HL-60 (cell line): ENCODE results near the gene KLHL20.

ENCODE experiments used
- CTCF ChIP-seq: IDR thresholded peaks from one replicate; pipeline ENCODE4 v1.5.1; 2011; ENCODE audit warnings: low read length, control low read depth, inconsistent platforms; ENCODE audit not compliant: insufficient read depth
- GABPA ChIP-seq: IDR thresholded peaks from 2 replicates; pipeline ENCODE4 v1.6.1; 2012; ENCODE audit warnings: low read depth
- POLR2AphosphoS5 ChIP-seq: IDR thresholded peaks from 2 replicates; pipeline ENCODE4 v1.6.1; 2012; ENCODE audit warnings: low read depth

- TF ChIP-seq CTCF (no peak), GABPA (no peak), POLR2AphosphoS5 (no peak)
Observed at GRCh38 chr1:173753830-173754229, 39.0 kb downstream of the KLHL20 start.
